ENCODE measurements around the gene CADM1.

CADM1 gene

GRCh38 chr11:115530752-115531151, 26.5 kb upstream of the CADM1 start:
- Histone ChIP-seq H3K9me3 (no peaks in the 10 kb centered on the region), H3K4me1 (no peaks in the 10 kb centered on the region), H3K27me3 (peaks cover 0 to 13% of the 10 kb centered on the region in 2 donors), H3K36me3 (no peaks in the 10 kb centered on the region), H3K4me3 (no peak overlapping the region), H3K27ac (no peak overlapping the region)
- DNase-seq = no peak
- TF ChIP-seq CTCF (IDR thresholded peaks at IDR 0.05) = no peak
- intact Hi-C loops (cut with DNase I; ENCODE audit: low total_unique reads) = no loop called here

GRCh38 chr11:115528225-115528624, 24.0 kb upstream of the CADM1 start:
- no peak for TF ChIP-seq CTCF (IDR thresholded peaks at IDR 0.05)
- no peak for DNase-seq
- Histone ChIP-seq H3K4me1 (no peaks in the 10 kb centered on the region), H3K27ac (no peak overlapping the region), H3K9me3 (no peaks in the 10 kb centered on the region), H3K36me3 (no peaks in the 10 kb centered on the region), H3K4me3 (no peak overlapping the region), H3K27me3 (peaks cover 0 to 13% of the 10 kb centered on the region in 2 donors)
- intact Hi-C loops (cut with DNase I; ENCODE audit: low total_unique reads) = no loop called here

GRCh38 chr11:115527534-115528125, 23.4 kb upstream of the CADM1 start:
- no peak for TF ChIP-seq CTCF (IDR thresholded peaks at IDR 0.05)
- no peaks in the 10 kb centered on the region for H3K4me1 ChIP-seq
- no peak overlapping the region for H3K4me3 ChIP-seq
- intact Hi-C loops (cut with DNase I; ENCODE audit: low total_unique reads) = no loop called here
- peaks cover 0 to 13% of the 10 kb centered on the region in 2 donors for H3K27me3 ChIP-seq
- no peak for DNase-seq
- H3K9me3 ChIP-seq = no peaks in the 10 kb centered on the region
- H3K27ac ChIP-seq = no peak overlapping the region
- no peaks in the 10 kb centered on the region for H3K36me3 ChIP-seq

GRCh38 chr11:115525531-115526006, 21.4 kb upstream of the CADM1 start:
- peaks cover 0 to 18% of the 10 kb centered on the region in 2 donors for H3K27me3 ChIP-seq
- no peaks in the 10 kb centered on the region for H3K36me3 ChIP-seq
- DNase-seq = no peak
- H3K27ac ChIP-seq = no peak overlapping the region
- no peaks in the 10 kb centered on the region for H3K9me3 ChIP-seq
- TF ChIP-seq CTCF (IDR thresholded peaks at IDR 0.05) = no peak
- no peak overlapping the region for H3K4me3 ChIP-seq
- intact Hi-C loops (cut with DNase I; ENCODE audit: low total_unique reads) = no loop called here
- no peaks in the 10 kb centered on the region for H3K4me1 ChIP-seq

GRCh38 chr11:115524572-115524971, 20.4 kb upstream of the CADM1 start:
- Histone ChIP-seq H3K4me1 (no peaks in the 10 kb centered on the region), H3K27me3 (peaks cover 0 to 18% of the 10 kb centered on the region in 2 donors), H3K36me3 (no peaks in the 10 kb centered on the region), H3K27ac (no peak overlapping the region), H3K9me3 (no peaks in the 10 kb centered on the region), H3K4me3 (no peak overlapping the region)
- intact Hi-C loops (cut with DNase I; ENCODE audit: low total_unique reads) = no loop called here
- DNase-seq = no peak
- no peak for TF ChIP-seq CTCF (IDR thresholded peaks at IDR 0.05)

Data from tibial artery (tissue), 4 donors.